ENCODE results near the gene TRIM65.

The TRIM65 gene

DNA sequence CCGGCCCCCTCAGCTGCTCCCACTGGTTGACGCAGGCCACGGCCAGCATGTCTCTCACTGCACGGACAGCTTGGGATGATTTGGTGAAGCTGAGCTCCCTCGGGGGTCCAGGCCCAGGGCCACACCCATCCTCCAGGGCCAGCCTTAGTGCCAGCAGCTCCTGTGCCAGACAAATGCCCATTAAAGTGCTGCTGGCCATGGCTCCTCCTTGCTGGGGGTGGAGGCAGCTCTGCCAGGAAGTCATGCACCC lies 20.9 kb downstream of the TRIM65 start:
- no peak for DNase-seq (ENCODE audit: low read depth in 1 of 2, low spot score in 1 of 2)
- Histone ChIP-seq H3K27ac (replicated peaks) (no peak overlapping the region), H3K27me3 (ENCODE audit: insufficient read depth, poor library complexity, severe bottlenecking) (peaks cover 9% of the 10 kb centered on the region), H3K4me3 (replicated peaks; ENCODE audit: insufficient read depth, low read length) (no peak overlapping the region)
- TF ChIP-seq POLR2AphosphoS5 (IDR thresholded peaks at IDR 0.05; ENCODE audit: low read depth) (no peak), SPI1 (IDR thresholded peaks at IDR 0.05; ENCODE audit: borderline replicate concordance, low read depth) (no peak), GABPA (IDR thresholded peaks at IDR 0.05; ENCODE audit: low read depth) (no peak)
- TF ChIP-seq, protein P1, sequence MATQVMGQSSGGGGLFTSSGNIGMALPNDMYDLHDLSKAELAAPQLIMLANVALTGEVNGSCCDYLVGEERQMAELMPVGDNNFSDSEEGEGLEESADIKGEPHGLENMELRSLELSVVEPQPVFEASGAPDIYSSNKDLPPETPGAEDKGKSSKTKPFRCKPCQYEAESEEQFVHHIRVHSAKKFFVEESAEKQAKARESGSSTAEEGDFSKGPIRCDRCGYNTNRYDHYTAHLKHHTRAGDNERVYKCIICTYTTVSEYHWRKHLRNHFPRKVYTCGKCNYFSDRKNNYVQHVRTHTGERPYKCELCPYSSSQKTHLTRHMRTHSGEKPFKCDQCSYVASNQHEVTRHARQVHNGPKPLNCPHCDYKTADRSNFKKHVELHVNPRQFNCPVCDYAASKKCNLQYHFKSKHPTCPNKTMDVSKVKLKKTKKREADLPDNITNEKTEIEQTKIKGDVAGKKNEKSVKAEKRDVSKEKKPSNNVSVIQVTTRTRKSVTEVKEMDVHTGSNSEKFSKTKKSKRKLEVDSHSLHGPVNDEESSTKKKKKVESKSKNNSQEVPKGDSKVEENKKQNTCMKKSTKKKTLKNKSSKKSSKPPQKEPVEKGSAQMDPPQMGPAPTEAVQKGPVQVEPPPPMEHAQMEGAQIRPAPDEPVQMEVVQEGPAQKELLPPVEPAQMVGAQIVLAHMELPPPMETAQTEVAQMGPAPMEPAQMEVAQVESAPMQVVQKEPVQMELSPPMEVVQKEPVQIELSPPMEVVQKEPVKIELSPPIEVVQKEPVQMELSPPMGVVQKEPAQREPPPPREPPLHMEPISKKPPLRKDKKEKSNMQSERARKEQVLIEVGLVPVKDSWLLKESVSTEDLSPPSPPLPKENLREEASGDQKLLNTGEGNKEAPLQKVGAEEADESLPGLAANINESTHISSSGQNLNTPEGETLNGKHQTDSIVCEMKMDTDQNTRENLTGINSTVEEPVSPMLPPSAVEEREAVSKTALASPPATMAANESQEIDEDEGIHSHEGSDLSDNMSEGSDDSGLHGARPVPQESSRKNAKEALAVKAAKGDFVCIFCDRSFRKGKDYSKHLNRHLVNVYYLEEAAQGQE (IDR thresholded peaks at IDR 0.05; ENCODE audit: insufficient replicate concordance, low read depth) = no peak
- TF ChIP-seq, protein P2, sequence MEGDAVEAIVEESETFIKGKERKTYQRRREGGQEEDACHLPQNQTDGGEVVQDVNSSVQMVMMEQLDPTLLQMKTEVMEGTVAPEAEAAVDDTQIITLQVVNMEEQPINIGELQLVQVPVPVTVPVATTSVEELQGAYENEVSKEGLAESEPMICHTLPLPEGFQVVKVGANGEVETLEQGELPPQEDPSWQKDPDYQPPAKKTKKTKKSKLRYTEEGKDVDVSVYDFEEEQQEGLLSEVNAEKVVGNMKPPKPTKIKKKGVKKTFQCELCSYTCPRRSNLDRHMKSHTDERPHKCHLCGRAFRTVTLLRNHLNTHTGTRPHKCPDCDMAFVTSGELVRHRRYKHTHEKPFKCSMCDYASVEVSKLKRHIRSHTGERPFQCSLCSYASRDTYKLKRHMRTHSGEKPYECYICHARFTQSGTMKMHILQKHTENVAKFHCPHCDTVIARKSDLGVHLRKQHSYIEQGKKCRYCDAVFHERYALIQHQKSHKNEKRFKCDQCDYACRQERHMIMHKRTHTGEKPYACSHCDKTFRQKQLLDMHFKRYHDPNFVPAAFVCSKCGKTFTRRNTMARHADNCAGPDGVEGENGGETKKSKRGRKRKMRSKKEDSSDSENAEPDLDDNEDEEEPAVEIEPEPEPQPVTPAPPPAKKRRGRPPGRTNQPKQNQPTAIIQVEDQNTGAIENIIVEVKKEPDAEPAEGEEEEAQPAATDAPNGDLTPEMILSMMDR (IDR thresholded peaks at IDR 0.05; ENCODE audit: insufficient read depth, low read length) = no peak

DNA sequence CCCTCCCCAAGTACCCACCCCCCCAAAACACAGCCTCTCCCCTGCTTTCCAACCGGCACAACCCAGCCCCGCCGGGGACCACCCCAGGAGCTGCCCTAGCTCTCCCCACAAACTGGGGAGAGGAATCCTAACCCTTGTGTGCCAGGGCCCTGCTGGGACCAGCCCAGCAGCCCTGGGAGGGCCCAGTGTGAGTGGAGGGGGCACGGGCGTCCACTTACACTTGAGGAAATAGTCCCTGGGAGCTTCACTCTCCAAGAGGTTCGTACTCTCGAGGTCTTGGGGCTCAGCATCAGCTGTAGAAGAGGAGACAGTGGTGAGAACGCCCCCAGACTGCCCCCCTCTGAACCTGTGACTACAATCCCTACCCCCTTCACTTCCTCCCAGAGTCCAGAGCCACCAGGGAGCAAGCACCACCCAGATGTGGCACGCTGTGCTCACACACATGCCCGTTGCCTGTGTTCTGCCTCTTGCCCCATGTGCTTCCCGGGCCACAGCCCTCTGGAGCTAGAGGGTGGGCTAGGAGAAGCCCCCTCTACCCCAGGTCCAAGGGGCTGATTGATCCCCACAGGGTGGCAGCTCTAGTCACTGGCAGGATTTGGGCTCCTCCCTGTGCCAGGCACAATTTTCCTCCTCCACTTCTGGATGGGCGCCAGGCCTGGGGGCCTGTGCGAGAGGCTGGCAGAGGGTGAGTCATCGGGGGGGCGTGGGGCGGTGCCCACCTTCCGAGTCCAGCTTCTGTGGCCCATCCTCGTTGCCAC lies 21.4 kb downstream of the TRIM65 start:
- Histone ChIP-seq H3K4me3 (replicated peaks; ENCODE audit: insufficient read depth, low read length) (no peak overlapping the region), H3K27me3 (ENCODE audit: insufficient read depth, poor library complexity, severe bottlenecking) (peaks cover 9% of the 10 kb centered on the region), H3K27ac (replicated peaks) (no peak overlapping the region)
- DNase-seq (ENCODE audit: low read depth in 1 of 2, low spot score in 1 of 2) = no peak
- TF ChIP-seq, protein P1 (IDR thresholded peaks at IDR 0.05; ENCODE audit: insufficient replicate concordance, low read depth) = no peak
- TF ChIP-seq POLR2AphosphoS5 (IDR thresholded peaks at IDR 0.05; ENCODE audit: low read depth) (no peak), GABPA (IDR thresholded peaks at IDR 0.05; ENCODE audit: low read depth) (no peak), SPI1 (IDR thresholded peaks at IDR 0.05; ENCODE audit: borderline replicate concordance, low read depth) (no peak)
- TF ChIP-seq, protein P2 (IDR thresholded peaks at IDR 0.05; ENCODE audit: insufficient read depth, low read length) = no peak

DNA sequence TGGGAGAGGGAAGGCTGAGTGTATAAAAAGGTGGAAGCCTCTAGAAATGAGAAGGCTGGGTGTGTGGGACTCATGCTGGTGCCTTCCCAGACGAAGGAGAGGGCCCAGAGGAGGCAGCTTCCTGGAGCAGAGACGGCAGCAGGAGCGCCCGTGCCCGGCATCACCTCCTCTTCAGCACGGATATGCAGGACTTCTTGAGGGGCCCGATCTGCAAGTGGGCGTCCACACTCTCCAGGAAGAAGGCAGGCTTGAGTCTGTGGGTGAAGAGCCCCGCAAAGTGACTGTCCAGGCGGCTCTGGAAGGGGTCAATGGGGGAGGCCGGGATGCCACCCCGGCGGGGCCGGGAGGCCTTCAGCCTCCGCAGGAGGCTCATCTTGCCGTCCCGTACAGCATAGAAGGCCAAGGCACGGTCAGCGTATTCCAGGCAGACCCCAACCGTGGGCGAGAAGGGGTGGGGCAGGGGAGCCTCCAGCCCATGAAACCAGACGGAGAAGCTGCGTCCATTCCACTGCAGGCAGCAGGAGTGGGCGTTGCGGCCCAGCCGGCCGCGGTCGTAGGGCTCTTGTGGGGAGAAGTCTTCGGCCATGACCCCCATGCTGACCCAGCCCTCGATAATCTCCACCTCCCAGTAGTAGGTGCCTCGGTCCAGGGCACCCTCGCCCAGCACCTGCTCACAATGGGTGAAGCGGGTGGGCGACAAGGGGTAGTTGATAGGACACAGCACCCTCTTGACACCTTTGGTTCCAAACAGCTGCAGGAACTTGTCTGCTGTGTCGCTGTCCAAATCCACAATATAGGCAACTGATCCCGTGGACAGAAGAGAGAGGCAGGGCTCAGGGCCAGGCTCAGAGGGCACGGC lies 22.2 kb downstream of the TRIM65 start:
- no peak overlapping the region for H3K27ac ChIP-seq (replicated peaks)
- peaks cover 9% of the 10 kb centered on the region for H3K27me3 ChIP-seq (ENCODE audit: insufficient read depth, poor library complexity, severe bottlenecking)
- no peak overlapping the region for H3K4me3 ChIP-seq (replicated peaks; ENCODE audit: insufficient read depth, low read length)
- no peak for DNase-seq (ENCODE audit: low read depth in 1 of 2, low spot score in 1 of 2)
- TF ChIP-seq, protein P1 (IDR thresholded peaks at IDR 0.05; ENCODE audit: insufficient replicate concordance, low read depth) = peak; percentile 67
- no peak for TF ChIP-seq GABPA (IDR thresholded peaks at IDR 0.05; ENCODE audit: low read depth)

All from HL-60 (cell line).